Adrenal gland (tissue), 5 donors: Measurements from ENCODE around the gene ANGPT4.

Experiments
- POLR2A ChIP-seq, 2 donors: fragments of 450-650 bp; IDR thresholded peaks; one replicate each; pipeline ENCODE4 v1.6.1; 2017; ENCODE audit warnings: antibody characterized with exemption in 2 of 2, mild to moderate bottlenecking in 2 of 2, moderate library complexity in 1 of 2
- TF ChIP-seq, protein P1 (sequence below), 6 experiments: fragments of 450-650 bp in 4 of 6; fragments of 200-600 bp in 2 of 6; sonication (generic) in 1 of 6; IDR thresholded peaks; 1 replicate in 5 of 6; 2 replicates in 1 of 6; pipeline versions ENCODE4 v1.5.1 to v1.8.0; 2016 to 2021; ENCODE audit warnings: antibody characterized with exemption in 6 of 6, mild to moderate bottlenecking in 2 of 6, moderate library complexity in 1 of 6
- donor health status: DM: no; HTN: no; CAD: no.

DNA sequence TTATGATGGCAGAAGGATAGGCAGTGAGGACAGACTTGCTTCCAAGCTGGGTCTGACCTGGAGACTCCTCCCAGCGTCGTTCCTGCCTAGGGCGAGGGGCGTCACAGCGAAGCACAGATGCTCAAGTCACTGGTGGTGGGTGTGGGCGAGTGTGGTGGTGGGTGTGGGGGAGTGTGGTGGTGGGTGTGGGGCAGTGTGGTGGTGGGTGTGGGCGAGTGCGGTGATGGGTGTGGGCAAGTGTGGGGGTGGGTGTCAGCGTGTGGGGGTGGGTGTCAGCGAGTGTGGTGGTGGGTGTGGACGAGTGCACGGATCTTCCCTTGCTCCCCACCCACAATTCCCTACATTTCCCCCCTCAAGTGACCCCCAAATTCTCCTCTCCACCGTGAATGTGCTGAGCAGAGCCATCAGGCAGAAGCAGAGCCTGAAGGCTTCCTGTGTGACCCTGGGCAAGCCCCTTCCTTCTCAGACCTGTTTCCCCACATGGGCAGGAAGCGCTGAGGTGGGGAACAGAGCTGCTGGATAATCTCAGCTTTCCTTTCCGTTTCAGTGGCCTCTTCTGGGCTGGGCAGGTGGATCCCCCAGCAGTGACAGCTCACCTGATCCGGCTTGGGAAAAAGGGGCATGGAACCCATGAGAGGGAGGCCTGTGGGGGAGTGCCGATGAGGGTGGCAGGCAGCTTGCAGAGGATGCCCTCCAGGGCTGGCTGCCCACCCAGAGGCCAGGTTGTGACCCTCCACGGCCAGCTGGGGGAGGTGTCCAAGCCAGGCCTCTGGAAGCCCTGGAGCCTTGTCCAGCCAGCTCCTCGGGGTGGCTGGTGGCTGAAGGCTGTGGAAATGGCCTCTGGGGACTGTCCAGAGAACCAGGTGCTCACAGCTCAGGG lies 43.0 kb upstream of the ANGPT4 start:
- TF ChIP-seq, protein P1, sequence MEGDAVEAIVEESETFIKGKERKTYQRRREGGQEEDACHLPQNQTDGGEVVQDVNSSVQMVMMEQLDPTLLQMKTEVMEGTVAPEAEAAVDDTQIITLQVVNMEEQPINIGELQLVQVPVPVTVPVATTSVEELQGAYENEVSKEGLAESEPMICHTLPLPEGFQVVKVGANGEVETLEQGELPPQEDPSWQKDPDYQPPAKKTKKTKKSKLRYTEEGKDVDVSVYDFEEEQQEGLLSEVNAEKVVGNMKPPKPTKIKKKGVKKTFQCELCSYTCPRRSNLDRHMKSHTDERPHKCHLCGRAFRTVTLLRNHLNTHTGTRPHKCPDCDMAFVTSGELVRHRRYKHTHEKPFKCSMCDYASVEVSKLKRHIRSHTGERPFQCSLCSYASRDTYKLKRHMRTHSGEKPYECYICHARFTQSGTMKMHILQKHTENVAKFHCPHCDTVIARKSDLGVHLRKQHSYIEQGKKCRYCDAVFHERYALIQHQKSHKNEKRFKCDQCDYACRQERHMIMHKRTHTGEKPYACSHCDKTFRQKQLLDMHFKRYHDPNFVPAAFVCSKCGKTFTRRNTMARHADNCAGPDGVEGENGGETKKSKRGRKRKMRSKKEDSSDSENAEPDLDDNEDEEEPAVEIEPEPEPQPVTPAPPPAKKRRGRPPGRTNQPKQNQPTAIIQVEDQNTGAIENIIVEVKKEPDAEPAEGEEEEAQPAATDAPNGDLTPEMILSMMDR (IDR thresholded peaks at IDR 0.05) = no peak
- TF ChIP-seq POLR2A (IDR thresholded peaks at IDR 0.05) = no peak
